ENCODE measurements around the gene ASB13. TPM values are rescaled to one million over a fixed set of nuclear protein-coding genes. Genes with fewer than 3 reads are reported as not detected.

Gene ASB13
- total RNA-seq, 1 experiment from 2014 or later: 25.9 TPM

DNA sequence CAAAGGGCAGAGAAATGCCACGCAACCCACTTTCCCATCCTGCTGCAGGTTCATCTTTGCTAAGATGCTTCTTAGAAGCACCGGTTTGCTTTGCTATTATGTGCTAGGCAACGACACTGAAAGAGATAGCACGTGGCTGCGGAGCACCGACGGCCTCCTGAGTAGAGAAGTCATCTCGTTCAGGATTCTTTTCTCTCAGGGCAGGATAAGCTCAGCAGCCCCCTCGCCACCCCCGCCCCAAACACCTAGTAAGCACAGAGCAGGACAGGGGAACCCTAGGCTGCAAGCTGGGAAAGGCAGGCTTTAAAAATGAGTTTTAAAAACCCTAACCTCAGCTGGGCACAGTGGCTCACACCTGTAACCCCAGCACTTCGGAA, 15.0 kb downstream of the ASB13 start:
- POLR2A ChIA-PET: interaction anchor here (0.7 kb wide), 1 partner anchor 14 kb away, joined by 5 read pairs; no protein-coding TSS in a partner anchor
- TF ChIP-seq YY1 (IDR thresholded peaks at IDR 0.05; ENCODE audit: extremely low read depth, insufficient replicate concordance, low read depth, low read length) (no peak), POLR2A (IDR thresholded peaks at IDR 0.05; ENCODE audit: borderline replicate concordance, extremely low read depth, insufficient read depth, insufficient read length) (no peak), EZH2 (IDR thresholded peaks at IDR 0.05) (no peak), SIN3A (IDR thresholded peaks at IDR 0.05; ENCODE audit: low read depth) (no peak), ZNF274 (IDR thresholded peaks at IDR 0.05; ENCODE audit: low read depth, low read length) (no peak)
- TF ChIP-seq, protein P1, sequence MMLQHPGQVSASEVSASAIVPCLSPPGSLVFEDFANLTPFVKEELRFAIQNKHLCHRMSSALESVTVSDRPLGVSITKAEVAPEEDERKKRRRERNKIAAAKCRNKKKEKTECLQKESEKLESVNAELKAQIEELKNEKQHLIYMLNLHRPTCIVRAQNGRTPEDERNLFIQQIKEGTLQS (IDR thresholded peaks at IDR 0.05): no peak
- TF ChIP-seq, protein P2, sequence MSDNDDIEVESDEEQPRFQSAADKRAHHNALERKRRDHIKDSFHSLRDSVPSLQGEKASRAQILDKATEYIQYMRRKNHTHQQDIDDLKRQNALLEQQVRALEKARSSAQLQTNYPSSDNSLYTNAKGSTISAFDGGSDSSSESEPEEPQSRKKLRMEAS (IDR thresholded peaks at IDR 0.05): no peak
- CTCF ChIA-PET: interaction anchor here (1.3 kb wide), 1 partner anchor 13 kb away, joined by 3 read pairs; no protein-coding TSS in a partner anchor

DNA sequence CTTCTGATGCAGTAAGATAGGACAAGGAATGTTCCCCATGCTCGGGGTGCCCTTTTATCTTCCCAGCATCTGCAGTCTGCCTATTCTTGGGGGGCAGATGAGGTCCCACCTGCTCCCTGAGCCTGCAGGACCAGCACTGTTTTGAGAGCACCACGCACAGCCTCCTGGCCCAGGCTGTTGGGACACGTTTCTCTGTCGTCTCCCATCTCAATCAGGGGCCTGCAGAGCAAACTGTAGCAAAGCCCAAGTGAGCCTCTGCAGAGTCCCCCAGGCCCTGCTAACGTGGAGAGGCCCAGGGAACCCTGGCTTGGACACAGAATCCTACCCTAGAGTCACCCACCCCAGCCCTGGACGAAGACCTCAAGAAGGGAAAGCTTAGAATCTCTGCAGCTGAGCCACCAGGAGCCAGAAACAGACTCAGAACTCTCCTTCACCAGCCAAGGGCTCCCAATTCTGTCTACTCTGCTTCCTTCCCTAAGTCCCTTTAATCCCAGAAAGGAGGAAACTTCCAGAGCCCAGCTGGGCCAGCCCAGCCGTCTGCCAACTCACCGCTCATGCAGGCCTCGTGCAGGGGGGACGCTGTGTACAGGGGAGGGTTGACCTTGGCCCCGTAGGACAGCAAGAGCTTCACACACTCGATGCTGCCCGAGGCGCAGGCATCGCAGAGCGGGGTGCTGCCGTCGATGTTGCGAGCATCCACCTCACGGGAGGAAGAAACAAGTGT, 15.6 kb downstream of the ASB13 start:
- RAD21 ChIA-PET (ENCODE audit: low non-redundant PET in 1 of 2, low total read pairs in 2 of 2, uncharacterized antibody in 2 of 2, unreplicated experiment in 2 of 2): no interaction called here
- no peak for DNase-seq (ENCODE audit: low read depth, low spot score)
- intact Hi-C loops (cut with micrococcal nuclease): no loop called here
- ATAC-seq: no peak
- Histone ChIP-seq H3K27ac (ENCODE audit: low read depth, low read length) (no peak overlapping the region), H3K9me2 (ENCODE audit: insufficient read depth) (no peaks in the 10 kb centered on the region), H3K27me3 (ENCODE audit: insufficient read depth, low read length) (no peaks in the 10 kb centered on the region), H3K36me3 (ENCODE audit: control insufficient read depth in 1 of 2, insufficient read depth in 2 of 2, low read length in 2 of 2) (peaks cover 0 to 6% of the 10 kb centered on the region in 2 experiments; a peak in 1 of 4 replicates), H3K9me3 (ENCODE audit: control insufficient read depth in 1 of 2, insufficient read depth in 1 of 2, low read depth in 1 of 2, low read length in 2 of 2) (no peaks in the 10 kb centered on the region), H3K4me2 (ENCODE audit: low read length) (no peak overlapping the region), H3K4me3 (replicated peaks in 1 of 2; ENCODE audit: low read depth in 1 of 2, low read length in 2 of 2) (no peak overlapping the region), H3K9ac (ENCODE audit: low read length) (no peak overlapping the region), H3K4me1 (ENCODE audit: control insufficient read depth in 1 of 2, insufficient read depth in 2 of 2, low read length in 2 of 2) (no peaks in the 10 kb centered on the region), H3K79me2 (ENCODE audit: insufficient read depth, low read length) (no peaks in the 10 kb centered on the region), H2AFZ (ENCODE audit: low read depth, low read length, poor library complexity, severe bottlenecking) (no peak overlapping the region), H4K20me1 (ENCODE audit: insufficient read depth) (no peaks in the 10 kb centered on the region)
- CTCF ChIA-PET: interaction anchor here (1.3 kb wide), 1 partner anchor 13 kb away, joined by 3 read pairs; no protein-coding TSS in a partner anchor
- BruUV-seq (replicated peaks): no TSS peak
- no peak for TF ChIP-seq EGR1 (IDR thresholded peaks at IDR 0.05; ENCODE audit: low read depth)
- TF ChIP-seq TCF7L2 (IDR thresholded peaks at IDR 0.05; ENCODE audit: borderline replicate concordance, extremely low read depth, insufficient read depth, insufficient read length): no peak
- TF ChIP-seq SP1 (IDR thresholded peaks at IDR 0.05; ENCODE audit: low read depth): no peak
- POLR2A ChIA-PET: interaction anchor here (0.7 kb wide), 1 partner anchor 15 kb away, joined by 5 read pairs; no protein-coding TSS in a partner anchor

More for the DNA sequence above, 15.0 kb downstream of the ASB13 start:
- Histone ChIP-seq H3K9ac (ENCODE audit: low read length) (no peak overlapping the region), H3K27ac (ENCODE audit: low read depth, low read length) (no peak overlapping the region), H2AFZ (ENCODE audit: low read depth, low read length, poor library complexity, severe bottlenecking) (no peak overlapping the region), H3K9me3 (ENCODE audit: control insufficient read depth in 1 of 2, insufficient read depth in 1 of 2, low read depth in 1 of 2, low read length in 2 of 2) (no peaks in the 10 kb centered on the region), H3K4me1 (ENCODE audit: control insufficient read depth in 1 of 2, insufficient read depth in 2 of 2, low read length in 2 of 2) (no peaks in the 10 kb centered on the region), H3K79me2 (ENCODE audit: insufficient read depth, low read length) (no peaks in the 10 kb centered on the region), H3K4me3 (replicated peaks in 1 of 2; ENCODE audit: low read depth in 1 of 2, low read length in 2 of 2) (no peak overlapping the region), H3K9me2 (ENCODE audit: insufficient read depth) (no peaks in the 10 kb centered on the region), H3K27me3 (ENCODE audit: insufficient read depth, low read length) (no peaks in the 10 kb centered on the region), H3K4me2 (ENCODE audit: low read length) (no peak overlapping the region), H3K36me3 (ENCODE audit: control insufficient read depth in 1 of 2, insufficient read depth in 2 of 2, low read length in 2 of 2) (peaks cover 0 to 6% of the 10 kb centered on the region in 2 experiments; a peak in 1 of 4 replicates), H4K20me1 (ENCODE audit: insufficient read depth) (no peaks in the 10 kb centered on the region)
- ATAC-seq (no peak), DNase-seq (ENCODE audit: low read depth, low spot score) (no peak)
- RAD21 ChIA-PET (ENCODE audit: low non-redundant PET in 1 of 2, low total read pairs in 2 of 2, uncharacterized antibody in 2 of 2, unreplicated experiment in 2 of 2): no interaction called here
- intact Hi-C loops (cut with micrococcal nuclease): no loop called here
- BruUV-seq (replicated peaks): no TSS peak

All from HCT116 (cell line).